GM10248 (cell line): ENCODE measurements around the gene STK32C.
"Not testable (repeated sequence)": the region's sequence is repeated elsewhere in the genome, so short reads cannot be mapped to it uniquely, and the experiment has no call there.

Experiments
- CTCF ChIA-PET: fragments of 300-600 bp; sonication (Branson Sonifier 250); formaldehyde crosslinking; extraction: SDS; loops from one replicate; lab custom pipeline; 2021; ENCODE audit warnings: antibody characterized with exemption; lab: Yijun Ruan, JAX
- POLR2A ChIA-PET: fragments of 350-650 bp; sonication (Branson Sonifier 250); formaldehyde crosslinking; extraction: SDS; loops from one replicate; lab custom pipeline; 2020; ENCODE audit warnings: antibody characterized with exemption; lab: Yijun Ruan, JAX
- DNase-seq: peaks from one replicate; pipeline ENCODE4 v3.0.0; 2012; ENCODE audit errors: extremely low spot score
- TF ChIP-seq, protein P1 (sequence below): IDR thresholded peaks from 2 replicates; pipeline ENCODE4 v1.5.1; 2012; ENCODE audit warnings: mild to moderate bottlenecking, low read depth; ENCODE audit errors: extremely low read depth, missing control alignments, control extremely low read depth

The STK32C gene

DNA sequence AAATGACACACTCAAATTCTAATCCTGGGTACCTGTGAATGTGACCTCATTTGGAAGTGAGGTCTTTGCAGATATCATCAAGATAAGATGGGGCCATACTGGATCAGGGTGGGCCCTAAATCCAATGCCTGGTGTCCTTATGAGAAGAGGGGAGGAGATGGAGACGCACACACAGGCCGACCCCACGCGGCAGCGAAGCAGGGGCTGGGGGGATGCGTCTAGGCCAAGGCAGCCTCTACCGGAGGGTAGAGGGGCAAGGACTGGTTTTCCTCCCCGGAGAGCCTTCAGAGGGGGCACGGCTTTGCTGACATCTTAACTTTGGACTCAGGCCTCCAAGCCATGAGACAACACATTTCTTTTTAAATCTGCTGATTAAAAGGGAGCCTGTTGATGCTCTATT is 87.7 kb downstream of the STK32C start:
- no peak for DNase-seq
- ChIA-PET CTCF (no interaction called here), POLR2A (no interaction called here)
- TF ChIP-seq, protein P1, sequence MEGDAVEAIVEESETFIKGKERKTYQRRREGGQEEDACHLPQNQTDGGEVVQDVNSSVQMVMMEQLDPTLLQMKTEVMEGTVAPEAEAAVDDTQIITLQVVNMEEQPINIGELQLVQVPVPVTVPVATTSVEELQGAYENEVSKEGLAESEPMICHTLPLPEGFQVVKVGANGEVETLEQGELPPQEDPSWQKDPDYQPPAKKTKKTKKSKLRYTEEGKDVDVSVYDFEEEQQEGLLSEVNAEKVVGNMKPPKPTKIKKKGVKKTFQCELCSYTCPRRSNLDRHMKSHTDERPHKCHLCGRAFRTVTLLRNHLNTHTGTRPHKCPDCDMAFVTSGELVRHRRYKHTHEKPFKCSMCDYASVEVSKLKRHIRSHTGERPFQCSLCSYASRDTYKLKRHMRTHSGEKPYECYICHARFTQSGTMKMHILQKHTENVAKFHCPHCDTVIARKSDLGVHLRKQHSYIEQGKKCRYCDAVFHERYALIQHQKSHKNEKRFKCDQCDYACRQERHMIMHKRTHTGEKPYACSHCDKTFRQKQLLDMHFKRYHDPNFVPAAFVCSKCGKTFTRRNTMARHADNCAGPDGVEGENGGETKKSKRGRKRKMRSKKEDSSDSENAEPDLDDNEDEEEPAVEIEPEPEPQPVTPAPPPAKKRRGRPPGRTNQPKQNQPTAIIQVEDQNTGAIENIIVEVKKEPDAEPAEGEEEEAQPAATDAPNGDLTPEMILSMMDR: no peak

DNA sequence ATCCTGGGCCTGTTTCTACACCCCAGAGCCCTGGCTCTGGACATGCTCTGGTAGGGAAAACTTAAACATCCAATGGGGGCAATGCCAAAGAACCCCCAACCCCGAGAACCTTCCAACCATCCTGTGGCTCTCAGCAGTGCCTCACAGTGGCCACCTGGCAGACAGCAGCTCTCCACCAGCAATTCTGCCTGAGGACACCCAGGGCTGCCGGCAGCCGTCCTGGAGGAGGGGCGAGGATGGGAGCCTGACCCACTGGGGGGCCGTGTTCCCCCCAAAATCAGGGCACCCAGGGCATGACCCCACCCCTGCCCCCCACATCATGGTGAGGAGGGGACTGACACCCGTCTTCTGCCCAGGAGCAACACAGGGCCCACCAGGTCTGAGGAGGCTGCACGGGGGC is 88.3 kb downstream of the STK32C start:
- no peak for DNase-seq
- POLR2A ChIA-PET: no interaction called here
- CTCF ChIA-PET: no interaction called here
- TF ChIP-seq, protein P1: no peak

DNA sequence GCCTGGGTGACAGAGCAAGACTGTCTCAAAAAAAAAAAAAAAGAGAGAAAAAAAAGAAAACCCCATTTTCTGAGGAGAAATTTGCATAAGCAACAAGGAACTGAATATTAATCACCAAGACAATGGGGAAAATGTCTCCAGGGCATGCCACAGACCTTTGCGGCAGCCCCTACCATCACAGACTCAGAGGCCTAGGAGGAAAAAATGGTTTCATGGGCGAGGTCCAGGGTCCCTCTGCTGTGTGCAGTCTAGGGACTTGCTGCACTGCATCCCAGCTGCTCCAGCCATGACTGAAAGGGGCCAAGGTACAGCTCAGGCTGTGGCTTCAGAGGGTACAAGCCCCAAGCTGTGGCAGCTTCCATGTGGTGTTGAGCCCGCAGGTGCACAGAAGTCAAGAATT is 91.3 kb downstream of the STK32C start:
- DNase-seq, CTCF ChIA-PET, POLR2A ChIA-PET: not testable (repeated sequence)

DNA sequence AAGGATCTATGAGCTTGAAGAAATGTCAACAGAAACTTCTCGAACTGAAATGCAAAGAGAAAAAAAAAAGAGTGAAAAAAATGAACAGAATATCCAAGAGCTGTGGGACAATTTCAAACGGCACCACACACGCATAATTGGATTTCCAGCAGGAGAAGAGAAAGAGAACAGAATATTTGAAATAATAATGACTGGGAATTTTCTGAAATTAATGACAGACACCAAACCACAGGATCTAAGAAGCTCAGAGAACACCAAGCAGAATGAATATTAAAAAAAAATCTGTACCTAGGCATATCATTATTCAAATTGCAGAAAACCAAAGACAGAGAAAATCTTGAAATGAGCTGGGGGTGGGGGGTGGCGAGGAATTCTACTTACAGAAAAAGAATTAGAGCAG is 93.8 kb downstream of the STK32C start:
- POLR2A ChIA-PET: no interaction called here
- no peak for DNase-seq
- CTCF ChIA-PET: no interaction called here
- TF ChIP-seq, protein P1: no peak

DNA sequence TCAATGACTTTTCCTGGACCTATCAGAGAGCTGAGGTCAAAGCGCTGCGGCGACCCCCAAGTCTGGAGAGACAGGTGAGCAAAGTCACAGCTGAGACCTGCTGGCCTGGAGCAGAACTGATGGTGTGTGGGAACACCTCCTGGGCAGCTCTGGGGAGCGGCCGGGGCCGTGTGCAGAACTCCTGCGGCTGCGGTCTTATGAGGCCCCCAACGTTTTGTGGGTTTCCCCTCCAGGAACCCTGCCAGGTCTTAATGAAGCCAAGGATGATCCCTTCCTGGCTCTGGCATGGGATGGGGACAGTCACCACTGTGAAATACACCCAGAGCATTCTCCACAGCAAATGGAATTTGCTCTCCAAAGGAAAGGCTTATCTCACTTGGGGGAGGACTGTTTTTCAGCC is 94.9 kb downstream of the STK32C start:
- ChIA-PET POLR2A (no interaction called here), CTCF (no interaction called here)
- no peak for DNase-seq
- TF ChIP-seq, protein P1: no peak

DNA sequence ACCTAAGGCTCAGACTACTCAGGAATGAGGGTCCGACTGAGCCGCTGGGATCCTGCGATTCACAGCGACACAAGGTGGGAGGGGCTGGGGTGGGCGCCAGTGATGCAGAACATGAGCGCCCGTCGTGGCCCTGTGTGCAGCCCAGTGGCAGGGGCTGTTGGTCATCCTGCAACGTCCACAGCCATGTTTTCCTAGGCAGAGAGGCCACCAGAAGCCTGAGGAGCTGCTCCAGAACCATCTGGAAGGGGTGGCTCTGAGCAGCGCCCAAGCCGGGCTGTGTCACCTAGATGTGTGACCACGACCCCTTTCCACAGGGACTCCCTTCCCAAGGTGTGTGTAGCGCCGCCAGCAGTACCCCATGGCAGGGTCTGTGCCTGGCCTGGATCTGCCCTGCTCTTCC is 96.5 kb downstream of the STK32C start:
- TF ChIP-seq, protein P1: no peak
- ChIA-PET CTCF (no interaction called here), POLR2A (no interaction called here)
- DNase-seq: no peak

DNA sequence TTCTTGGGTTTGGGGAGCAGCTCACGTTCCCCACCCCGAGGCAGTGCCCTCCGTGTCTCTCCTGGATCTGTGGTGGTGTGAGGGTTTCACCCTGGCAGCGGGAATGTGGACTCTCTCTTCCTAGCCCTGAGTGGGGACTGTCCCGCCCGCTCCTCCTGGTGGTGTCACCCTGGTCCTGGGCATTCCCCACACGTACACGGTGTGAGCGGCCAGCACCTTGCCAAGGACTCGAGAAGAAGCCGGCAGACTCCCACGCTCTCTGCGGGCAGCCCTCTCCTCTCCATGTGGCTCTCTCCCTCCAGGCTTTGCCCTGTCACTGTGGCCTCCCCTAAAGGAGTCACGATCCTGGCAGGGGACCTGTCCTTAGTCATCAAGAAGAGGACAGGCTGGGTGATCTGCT is 97.0 kb downstream of the STK32C start:
- TF ChIP-seq, protein P1: no peak
- ChIA-PET CTCF (no interaction called here), POLR2A (no interaction called here)
- no peak for DNase-seq
